ENCODE results near the gene SPEG. TPM values are rescaled to one million over a fixed set of nuclear protein-coding genes. Genes with fewer than 3 reads are reported as not detected.

SPEG gene
- total and polyA plus RNA-seq, 2 donors (not counting 3 experiments of a cell fraction or from before 2014, with no cell fraction given) = 0.84 to 3.5 TPM

GRCh38 chr2:219460424-219460926 lies 25.8 kb downstream of the SPEG start:
- Histone ChIP-seq H3K27me3 (ENCODE audit: control insufficient read depth in 2 of 2, insufficient read depth in 2 of 2, low read length in 2 of 2) (no peaks in the 10 kb centered on the region), H3K4me2 (ENCODE audit: insufficient read depth, low read length) (no peak overlapping the region), H2AFZ (ENCODE audit: low read depth, low read length) (no peak overlapping the region), H3K9ac (replicated peaks; ENCODE audit: extremely low read depth, insufficient read depth, low read length) (no peak overlapping the region), H3K79me2 (ENCODE audit: control insufficient read depth, insufficient read depth, low read length) (no peaks in the 10 kb centered on the region), H3K9me1 (replicated peaks; ENCODE audit: control insufficient read depth, extremely low read depth, insufficient read depth, low read length) (no peaks in the 10 kb centered on the region), H3K9me3 (replicated peaks; ENCODE audit: control insufficient read depth, insufficient read depth, low read length) (no peaks in the 10 kb centered on the region), H3K36me3 (ENCODE audit: control insufficient read depth in 2 of 2, extremely low read depth in 1 of 2, insufficient read depth in 2 of 2, low read length in 2 of 2) (no peaks in the 10 kb centered on the region), H3K27ac (ENCODE audit: insufficient read depth, low read depth, low read length) (no peak overlapping the region), H3K4me1 (ENCODE audit: control insufficient read depth, extremely low read depth, insufficient read depth, low read length) (no peaks in the 10 kb centered on the region), H4K20me1 (replicated peaks; ENCODE audit: control insufficient read depth, extremely low read depth, insufficient read depth, low read length) (no peaks in the 10 kb centered on the region), H3K4me3 (replicated peaks in 1 of 3; ENCODE audit: insufficient read depth in 1 of 3, low read depth in 1 of 3, low read length in 3 of 3) (no peak overlapping the region)
- no TSS peak for BruUV-seq (replicated peaks)
- TF ChIP-seq POLR2AphosphoS5 (IDR thresholded peaks at IDR 0.05; ENCODE audit: insufficient read depth, low read depth, low read length) = no peak
- no peak for TF ChIP-seq GATA2 (IDR thresholded peaks at IDR 0.05; ENCODE audit: insufficient read depth, insufficient read length, low read depth, low read length)
- TF ChIP-seq JUN (IDR thresholded peaks at IDR 0.05; ENCODE audit: borderline replicate concordance, insufficient read depth, insufficient read length, low read depth) = no peak
- TF ChIP-seq FOS (IDR thresholded peaks at IDR 0.05; ENCODE audit: borderline replicate concordance, insufficient read depth, low read length) = no peak
- no peak for TF ChIP-seq POLR2A (IDR thresholded peaks at IDR 0.05; ENCODE audit: low read depth, low read length)
- no peak for TF ChIP-seq MYC (IDR thresholded peaks at IDR 0.05; ENCODE audit: low read depth, low read length)
- no peak for TF ChIP-seq EZH2 (IDR thresholded peaks at IDR 0.05; ENCODE audit: borderline replicate concordance, low read depth, low read length, severe bottlenecking)
- no peak for TF ChIP-seq CTCF (IDR thresholded peaks at IDR 0.05; ENCODE audit: extremely low read depth in 1 of 2, insufficient read depth in 1 of 2, low read depth in 1 of 2, low read length in 2 of 2)
- TF ChIP-seq MAX (IDR thresholded peaks at IDR 0.05; ENCODE audit: insufficient read depth, insufficient read length) = no peak
- dilution Hi-C loops (cut with MboI; ENCODE audit: extremely low pct_ligation_motif_present, low sequenced_read_pairs) (no loop called here), intact Hi-C loops (cut with micrococcal nuclease) (no loop called here)
- DNase-seq (ENCODE audit: low read depth, low spot score) (no peak), FAIRE-seq (no peak)
- CTCF ChIA-PET = interaction anchor here (1.5 to 3.0 kb wide), 5 partner anchors 14 to 69 kb away, joined by 3 to 25 read pairs (median 9); no protein-coding TSS in a partner anchor
- POLR2A ChIA-PET = no interaction called here
